ENCODE results near the gene WWC1.
"Not testable (repeated sequence)": the region's sequence is repeated elsewhere in the genome, so short reads cannot be mapped to it uniquely, and the experiment has no call there.

The WWC1 gene

GRCh38 chr5:168310541-168310940 lies 19.1 kb downstream of the WWC1 start:
- DNase-seq: not testable (repeated sequence)

DNA sequence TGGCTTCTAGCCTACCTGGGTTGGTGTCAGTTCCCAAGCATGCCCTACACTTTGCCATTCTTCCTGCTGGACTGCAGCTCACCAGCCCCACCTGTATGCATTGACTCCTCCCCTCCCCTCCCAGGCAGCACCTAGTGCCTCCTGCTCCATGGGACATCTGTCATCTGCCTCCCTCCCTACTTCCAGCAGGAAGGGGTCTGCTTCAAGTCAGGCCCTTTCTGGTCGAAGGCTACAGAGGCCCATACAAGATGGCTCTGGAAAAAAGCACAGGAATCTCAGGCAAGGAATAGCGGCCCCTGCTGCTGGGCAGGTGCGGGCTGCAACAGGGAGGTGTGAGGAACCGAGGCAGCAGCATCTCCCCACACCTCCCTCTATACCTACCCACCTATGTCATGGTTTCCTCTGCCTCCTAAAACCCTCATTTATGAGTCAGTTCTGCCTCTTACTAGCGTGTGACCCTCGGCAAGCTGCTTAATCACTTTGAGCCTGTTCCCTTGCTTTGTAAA lies 19.7 kb downstream of the WWC1 start:
- no peak for DNase-seq

- DNase-seq: no peak
Measured at GRCh38 chr5:168312606-168313295, 21.3 kb downstream of the WWC1 start.

- DNase-seq: no peak
Measured at GRCh38 chr5:168313596-168314204, 22.3 kb downstream of the WWC1 start.

GRCh38 chr5:168314735-168315411 lies 23.4 kb downstream of the WWC1 start:
- no peak for DNase-seq

- no peak for DNase-seq
Measured at GRCh38 chr5:168315416-168316138, 24.1 kb downstream of the WWC1 start.

DNA sequence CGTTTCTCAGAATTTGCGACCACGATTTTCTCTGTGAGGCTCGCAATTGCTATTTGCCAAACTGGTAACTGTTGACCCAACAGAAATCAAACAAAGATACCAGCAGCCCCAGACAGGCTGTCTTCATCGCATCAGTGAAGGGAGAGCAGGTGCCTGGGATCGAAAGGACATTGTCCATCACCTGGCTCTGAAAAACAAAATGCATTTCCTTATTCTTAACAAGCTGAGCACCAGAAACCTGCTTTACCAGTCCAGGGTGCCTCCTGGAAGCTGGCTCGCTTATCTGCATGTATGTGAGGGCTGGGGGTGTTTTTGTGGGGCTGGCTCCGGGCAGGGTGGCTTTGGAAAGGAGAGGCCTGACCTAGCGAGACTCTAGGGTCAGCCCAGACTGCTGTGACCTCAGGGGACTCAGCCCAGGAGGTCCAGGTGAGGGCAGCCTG lies 24.7 kb downstream of the WWC1 start:
- DNase-seq: no peak

DNA sequence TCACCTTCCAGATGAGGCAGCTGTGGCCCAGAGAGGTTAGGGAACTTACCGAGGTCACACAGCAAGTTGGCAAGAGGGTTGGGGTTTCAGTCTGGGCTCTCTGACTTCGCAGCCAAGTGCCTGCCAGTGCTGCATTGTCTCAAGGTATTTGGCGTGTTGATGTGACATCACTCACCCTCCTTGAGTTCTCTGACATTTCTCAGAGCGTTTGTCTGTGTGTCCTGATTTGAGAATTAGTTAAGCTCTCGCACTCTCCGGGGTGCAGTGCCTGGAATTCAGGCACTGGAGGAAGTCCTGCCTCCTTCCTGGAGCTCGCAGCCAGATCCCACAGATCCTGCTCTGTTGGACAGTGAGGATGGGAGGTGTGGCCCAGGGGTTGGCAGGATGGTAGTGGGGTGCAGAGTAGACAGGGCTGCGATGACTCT lies 25.7 kb downstream of the WWC1 start:
- no peak for DNase-seq

DNA sequence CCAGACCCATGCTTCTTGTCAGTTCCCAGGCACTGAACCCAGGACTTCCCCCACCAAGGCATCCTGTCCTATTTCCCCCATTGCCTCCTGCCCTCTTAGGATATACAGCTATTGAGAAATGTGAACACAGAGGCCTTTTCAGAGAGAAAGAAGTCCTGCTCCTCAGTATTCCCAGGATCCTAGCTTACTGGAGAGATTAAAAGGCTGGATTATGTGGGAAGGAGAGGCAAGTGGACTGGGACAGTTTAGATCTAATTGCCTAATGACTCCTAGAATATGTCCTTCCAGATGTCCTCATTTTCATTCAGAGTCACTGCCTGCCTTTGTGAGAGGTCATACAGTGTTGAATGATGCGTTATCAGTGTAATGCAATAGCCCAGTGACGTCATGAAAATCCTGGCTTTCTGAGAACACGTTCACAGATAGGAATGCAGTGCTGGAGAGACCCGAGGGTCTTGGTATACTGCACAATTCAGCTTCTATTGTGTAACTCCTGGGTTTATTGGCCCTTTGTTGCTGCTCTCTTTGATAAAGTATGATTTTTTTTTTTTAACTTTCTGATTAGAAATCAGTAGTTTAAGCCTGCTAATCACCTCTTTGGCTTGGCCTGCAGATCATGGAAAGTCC lies 26.2 kb downstream of the WWC1 start:
- no peak for DNase-seq

GRCh38 chr5:168318240-168318639 lies 26.8 kb downstream of the WWC1 start:
- no peak for DNase-seq

DNA sequence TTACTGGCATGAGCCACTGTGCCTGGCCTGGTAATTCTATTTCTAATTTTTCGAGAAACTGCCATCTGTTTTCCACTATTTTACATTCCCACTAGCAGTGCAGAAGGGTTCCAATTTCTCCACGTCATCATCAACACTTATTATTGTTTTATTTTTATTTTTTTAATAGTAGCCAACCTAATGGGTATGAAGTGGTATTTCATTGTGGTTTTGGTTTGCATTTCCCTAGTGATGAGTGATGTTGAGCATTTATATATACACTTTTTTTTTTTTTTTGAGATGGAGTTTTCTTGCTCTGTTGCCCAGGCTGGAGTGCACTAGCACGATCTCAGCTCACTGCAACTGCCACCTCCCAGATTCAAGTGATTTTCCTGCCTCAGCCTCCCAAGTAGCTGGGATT lies 28.3 kb downstream of the WWC1 start:
- no peak for DNase-seq

DNA sequence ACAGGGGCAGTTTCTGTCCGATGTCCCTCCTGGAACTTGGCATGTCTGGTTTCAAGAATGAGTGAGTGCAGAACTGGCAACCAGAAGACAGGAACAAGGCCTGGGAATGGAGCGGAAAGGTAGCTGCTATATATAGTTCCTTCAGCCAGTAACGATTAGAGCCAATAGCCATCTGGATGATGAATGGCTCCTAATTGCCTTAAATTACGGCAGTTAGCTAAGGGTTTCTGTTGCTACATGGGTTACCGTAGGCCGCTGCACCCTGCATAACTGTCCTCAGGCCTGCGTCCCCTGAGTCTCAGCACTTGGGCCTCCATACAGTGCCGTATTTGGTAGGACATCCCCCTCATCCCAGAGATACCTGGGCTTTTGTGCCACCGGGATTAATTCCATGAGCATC lies 29.4 kb downstream of the WWC1 start:
- no peak for DNase-seq

GRCh38 chr5:168324859-168325630 lies 33.6 kb downstream of the WWC1 start:
- DNase-seq: no peak

DNA sequence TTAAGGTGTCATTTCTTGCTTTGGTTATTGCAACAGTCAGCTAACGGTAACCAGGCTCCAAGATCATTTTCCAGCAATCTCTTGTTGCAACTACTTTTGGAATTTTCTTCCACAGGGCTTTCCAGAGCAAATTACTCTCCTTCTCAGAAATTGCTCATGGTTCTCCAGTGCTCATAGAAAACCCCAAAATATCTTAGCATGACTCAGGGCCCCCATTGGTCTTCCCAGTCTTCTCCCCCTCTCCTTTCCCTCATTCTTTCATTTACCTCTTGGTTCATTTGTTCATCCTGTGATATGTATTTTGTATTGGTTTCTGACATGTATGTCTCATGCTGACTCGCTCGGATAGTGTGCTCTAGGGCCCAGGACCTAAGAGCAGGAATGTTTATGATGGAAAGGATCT lies 35.6 kb downstream of the WWC1 start:
- no peak for DNase-seq

DNA sequence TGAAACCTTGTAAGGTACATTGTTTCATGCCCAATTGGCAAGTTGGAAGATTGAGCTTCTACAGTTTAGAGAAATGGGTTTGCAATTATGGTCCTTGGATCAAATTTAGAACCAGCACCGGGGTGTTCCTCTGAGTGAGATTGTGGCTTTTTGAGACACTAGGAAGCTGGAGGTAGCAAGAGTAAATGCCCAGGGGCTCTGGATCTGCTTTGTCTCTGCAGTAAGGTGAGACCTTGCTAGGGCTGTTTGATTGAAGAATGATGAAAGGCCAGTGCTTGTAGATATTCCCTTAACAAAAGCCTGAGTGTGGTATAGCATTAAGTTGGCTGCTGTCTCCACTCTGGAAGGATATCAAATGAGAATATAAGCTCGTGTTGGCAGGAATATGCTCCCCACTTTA lies 36.0 kb downstream of the WWC1 start:
- no peak for DNase-seq

- DNase-seq: no peak
Measured at GRCh38 chr5:168327994-168328393, 36.5 kb downstream of the WWC1 start.

DNA sequence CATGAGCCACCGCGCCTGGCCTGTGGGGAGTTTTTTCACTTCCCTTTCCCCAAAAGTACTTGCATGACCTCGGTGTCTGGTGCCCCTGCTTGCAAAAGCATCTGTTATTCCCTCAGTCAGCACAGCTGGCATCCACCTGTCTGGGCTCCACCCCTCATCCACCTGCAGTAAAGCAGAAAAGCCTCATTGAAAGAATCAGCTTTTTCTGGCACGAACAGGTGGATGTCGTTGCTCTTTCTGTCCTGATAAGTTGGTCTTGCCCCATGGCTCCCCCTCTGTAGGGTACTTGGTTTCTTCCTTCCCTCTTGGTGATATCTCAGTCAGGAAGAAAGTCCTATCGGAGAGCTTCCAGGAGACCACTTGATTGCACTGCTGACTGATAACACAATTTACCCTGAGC lies 37.4 kb downstream of the WWC1 start:
- no peak for DNase-seq

- DNase-seq: no peak
Measured at GRCh38 chr5:168329302-168329701, 37.9 kb downstream of the WWC1 start.

- DNase-seq: no peak
Measured at GRCh38 chr5:168332042-168332441, 40.6 kb downstream of the WWC1 start.

- no peak for DNase-seq
Measured at GRCh38 chr5:168334280-168334679, 42.8 kb downstream of the WWC1 start.

DNA sequence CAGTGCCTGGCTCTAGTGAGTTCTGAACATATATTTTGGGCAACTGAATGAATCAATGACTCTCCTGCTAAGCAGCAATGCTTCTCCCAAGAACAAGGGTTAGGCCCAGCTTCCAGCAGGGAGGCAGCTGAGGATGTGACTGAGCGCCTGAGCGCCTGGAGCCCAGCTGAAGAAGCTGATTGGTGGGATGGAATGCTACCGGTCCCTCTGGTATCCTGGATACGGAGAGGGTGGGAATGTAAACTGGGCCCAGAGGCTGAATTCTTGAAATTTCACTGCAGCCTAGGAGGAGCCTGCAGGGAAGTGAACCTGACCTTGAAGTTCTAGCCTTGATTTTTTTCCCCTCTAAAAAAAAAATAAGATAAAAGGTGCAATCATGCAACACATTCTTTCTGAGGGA lies 43.2 kb downstream of the WWC1 start:
- DNase-seq: no peak

- no peak for DNase-seq
Measured at GRCh38 chr5:168337361-168337760, 45.9 kb downstream of the WWC1 start.
